ENCODE data around the gene THAP11. TPM values are rescaled to one million over a fixed set of nuclear protein-coding genes. Genes with fewer than 3 reads are reported as not detected.

Gene THAP11
- total and polyA plus RNA-seq, 2 of the 4 experiments (the other 2 are of a cell fraction): 13.3 to 14.5 TPM

- H4K20me1 ChIP-seq (ENCODE audit: insufficient read depth, low read length): peaks cover 19% of the 10 kb centered on the region
- peaks cover 4% of the 10 kb centered on the region; the same call in 1 of the 2 replicates for H3K4me1 ChIP-seq (ENCODE audit: control insufficient read depth, insufficient read depth, low read length)
- H4K5ac ChIP-seq (ENCODE audit: low read depth, low read length): no peak overlapping the region
- no peak overlapping the region for H3K27ac ChIP-seq (ENCODE audit: insufficient read depth, low read length)
- no peak overlapping the region for H4K91ac ChIP-seq (ENCODE audit: insufficient read depth, low read depth, low read length)
- BruUV-seq (replicated peaks): no TSS peak
- no peak overlapping the region for H2AK9ac ChIP-seq (replicated peaks; ENCODE audit: low read depth, low read length, poor library complexity)
- H2BK5ac ChIP-seq (ENCODE audit: low read depth, low read length, poor library complexity, severe bottlenecking): no peak overlapping the region
- no peak overlapping the region for H3K4me3 ChIP-seq (ENCODE audit: insufficient read depth, low read depth, low read length)
- no peak overlapping the region for H4K8ac ChIP-seq (ENCODE audit: low read depth in 2 of 2, low read length in 2 of 2)
- CTCF ChIA-PET: no interaction called here
- DNase-seq (no peak), ATAC-seq (ENCODE audit: low read depth) (no peak)
- H3K56ac ChIP-seq (ENCODE audit: extremely low read depth, insufficient read depth, low read length): no peak overlapping the region
- H2BK20ac ChIP-seq (ENCODE audit: low read depth, low read length): no peak overlapping the region
- in situ Hi-C loops (cut with MboI; ENCODE audit: low sequenced_read_pairs) (no loop called here), dilution Hi-C loops (cut with HindIII; ENCODE audit: low sequenced_read_pairs, unreplicated experiment) (no loop called here), intact Hi-C loops (cut with micrococcal nuclease) (no loop called here)
- no peak overlapping the region for H3K14ac ChIP-seq (replicated peaks; ENCODE audit: low read depth, low read length)
- no peak overlapping the region for H3K4ac ChIP-seq (ENCODE audit: low read depth, low read length)
- H3K79me1 ChIP-seq (ENCODE audit: low read depth in 1 of 2, low read length in 2 of 2): peaks cover 0 to 6% of the 10 kb centered on the region in 2 experiments; a peak in 3 of 4 replicates
- H2AK5ac ChIP-seq (ENCODE audit: low read depth, low read length): no peak overlapping the region
- H2BK15ac ChIP-seq (ENCODE audit: low read depth, low read length): no peak overlapping the region
- no peaks in the 10 kb centered on the region for H3K9me1 ChIP-seq (ENCODE audit: insufficient read depth, low read length)
- H3K27me3 ChIP-seq (ENCODE audit: control insufficient read depth, insufficient read depth, low read length): no peaks in the 10 kb centered on the region
- WGBS, 2 experiments (ENCODE audit: extremely low coverage in 2 of 2, insufficient read length in 1 of 2): no CpG with 5 or more reads among the region's 3 CpGs
- no peak overlapping the region for H3K18ac ChIP-seq (ENCODE audit: low read depth, low read length)
- no peak overlapping the region for H2BK120ac ChIP-seq (ENCODE audit: low read depth, low read length)
- TF ChIP-seq RCOR1 (IDR thresholded peaks at IDR 0.05; ENCODE audit: insufficient replicate concordance, low read length) (no peak), USF2 (IDR thresholded peaks at IDR 0.05; ENCODE audit: low read depth, low read length) (no peak), MXI1 (IDR thresholded peaks at IDR 0.05; ENCODE audit: borderline replicate concordance, low read depth, low read length) (no peak), BHLHE40 (IDR thresholded peaks at IDR 0.05; ENCODE audit: low read depth, low read length) (no peak), MAZ (IDR thresholded peaks at IDR 0.05; ENCODE audit: borderline replicate concordance, low read depth, low read length) (no peak), SMC3 (IDR thresholded peaks at IDR 0.05; ENCODE audit: low read depth, low read length) (no peak), RFX5 (IDR thresholded peaks at IDR 0.05; ENCODE audit: low read depth, low read length) (no peak), ELK1 (IDR thresholded peaks at IDR 0.05; ENCODE audit: borderline replicate concordance, low read depth, low read length) (no peak), MAFK (IDR thresholded peaks at IDR 0.05; ENCODE audit: low read depth, low read length) (no peak), RAD21 (IDR thresholded peaks at IDR 0.05; ENCODE audit: low read length) (no peak), CHD1 (IDR thresholded peaks at IDR 0.05; ENCODE audit: low read depth, low read length) (no peak), FOS (IDR thresholded peaks at IDR 0.05; ENCODE audit: low read depth, low read length) (no peak), CTCF (conservative IDR thresholded peaks at IDR 0.05; ENCODE audit: low read depth, low read length) (no peak), NFE2L2 (IDR thresholded peaks at IDR 0.05; ENCODE audit: low read depth, low read length) (no peak), POLR2A (IDR thresholded peaks at IDR 0.05; ENCODE audit: low read depth, low read length) (no peak)
- H3K9ac ChIP-seq (ENCODE audit: low read depth, low read length): no peak overlapping the region
- no peaks in the 10 kb centered on the region for H3K9me3 ChIP-seq (ENCODE audit: control insufficient read depth, insufficient read depth, low read length)
- no peak overlapping the region for H2AFZ ChIP-seq (replicated peaks; ENCODE audit: low read length, poor library complexity)
- no peak overlapping the region for H3K4me2 ChIP-seq (ENCODE audit: low read depth, low read length)
- H3K36me3 ChIP-seq (ENCODE audit: control insufficient read depth, insufficient read depth, low read length): peaks cover 10% of the 10 kb centered on the region
- H3K23ac ChIP-seq (ENCODE audit: low read depth, low read length): no peak overlapping the region
- POLR2A ChIA-PET (ENCODE audit: unreplicated experiment): interaction anchor here (0.6 kb wide), 1 partner anchor 9 kb away, joined by 5 read pairs; no protein-coding TSS in a partner anchor
Measured at GRCh38 chr16:67888331-67888730, 46.2 kb downstream of the THAP11 start.
